GM12864 (cell line): ENCODE measurements around the gene TGM4.

Experiments used
- DNase-seq: peaks from one replicate; pipeline ENCODE4 v3.0.0-alpha.2; 2011; ENCODE audit warnings: low read depth
- H3K4me3 ChIP-seq: 2 replicates; pipeline ENCODE4 v1.5.1; 2011; ENCODE audit warnings: mild to moderate bottlenecking, low read depth, low read length, control low read depth
- CTCF ChIP-seq: IDR thresholded peaks from 2 replicates; pipeline ENCODE4 v1.5.1; 2011; ENCODE audit warnings: low read depth, mild to moderate bottlenecking, moderate library complexity, low read length, control low read depth, inconsistent platforms; ENCODE audit errors: missing control alignments

The TGM4 gene

GRCh38 chr3:44923632-44924456 is 49.4 kb downstream of the TGM4 start:
- no peak for DNase-seq
- TF ChIP-seq CTCF, result no peak

GRCh38 chr3:44924457-44925084 is 50.2 kb downstream of the TGM4 start:
- no peak for DNase-seq
- no peak for TF ChIP-seq CTCF

More at GRCh38 chr3:44923632-44924456, 49.4 kb downstream of the TGM4 start:
- H3K4me3 ChIP-seq, result no peak overlapping the region

GRCh38 chr3:44926172-44926571 is 51.8 kb downstream of the TGM4 start:
- DNase-seq, result no peak
- no peak overlapping the region for H3K4me3 ChIP-seq
- no peak for TF ChIP-seq CTCF

More at GRCh38 chr3:44924457-44925084, 50.2 kb downstream of the TGM4 start:
- H3K4me3 ChIP-seq, result no peak overlapping the region

DNA sequence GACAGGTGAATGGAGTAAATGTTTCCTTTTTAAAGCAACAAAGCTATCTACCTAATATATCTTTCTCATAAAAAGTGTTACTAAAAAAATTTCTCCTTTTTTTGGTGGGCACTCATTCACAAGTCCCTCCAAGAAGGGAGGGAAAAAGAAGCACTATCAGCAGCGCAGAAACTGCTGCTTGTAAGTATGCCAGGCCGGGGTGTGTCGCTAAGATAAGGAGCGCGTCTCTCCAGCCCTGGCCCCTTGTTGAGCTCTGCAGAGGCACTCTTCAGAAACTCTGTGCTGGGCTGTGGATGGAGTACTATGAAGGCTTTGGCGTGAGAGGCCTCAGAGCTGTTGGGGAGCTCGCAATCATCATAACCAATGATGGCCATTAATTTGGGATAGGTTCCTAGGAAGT is 52.5 kb downstream of the TGM4 start:
- DNase-seq, result no peak
- no peak overlapping the region for H3K4me3 ChIP-seq
- TF ChIP-seq CTCF, result no peak

GRCh38 chr3:44927371-44927770 is 53.0 kb downstream of the TGM4 start:
- DNase-seq, result no peak
- no peak overlapping the region for H3K4me3 ChIP-seq
- TF ChIP-seq CTCF, result no peak

GRCh38 chr3:44929782-44930181 is 55.4 kb downstream of the TGM4 start:
- DNase-seq, result no peak
- H3K4me3 ChIP-seq, result no peak overlapping the region
- no peak for TF ChIP-seq CTCF
